ENCODE measurements around the gene PDZD8.

GRCh38 chr10:117348236-117348635 is 27.0 kb downstream of the PDZD8 start:
- TF ChIP-seq CTCF (IDR thresholded peaks at IDR 0.05; ENCODE audit: low read depth, low read length) (no peak), EZH2phosphoT487 (IDR thresholded peaks at IDR 0.05; ENCODE audit: low read depth) (no peak)
